ENCODE results near the gene FOXN3.

FOXN3 gene

GRCh38 chr14:89330236-89331002 is 86.6 kb downstream of the FOXN3 start:
- no peak for DNase-seq

DNA sequence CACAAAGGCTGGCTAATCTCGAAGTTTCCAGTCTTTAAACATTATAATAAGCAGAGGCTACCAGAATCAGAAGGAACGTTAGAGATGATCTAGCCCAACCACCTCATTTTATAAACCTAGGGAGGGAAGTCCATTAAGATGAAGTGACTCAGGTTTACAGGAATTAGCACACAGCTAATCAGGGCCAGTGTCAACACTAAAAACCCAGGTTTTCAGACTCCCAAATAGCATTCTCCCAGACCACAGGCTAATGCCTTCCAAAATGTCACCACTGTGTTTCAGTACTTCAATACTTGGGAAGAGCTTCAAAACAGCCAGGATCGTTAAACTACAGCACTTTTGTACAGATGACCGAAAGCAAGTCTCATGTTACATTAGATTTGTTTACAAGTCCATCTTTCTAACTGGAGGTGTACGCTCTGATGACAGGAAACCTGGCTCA is 89.2 kb downstream of the FOXN3 start:
- DNase-seq, result peak in 1 of 2 experiments; percentile 16

GRCh38 chr14:89325959-89326358 is 91.1 kb downstream of the FOXN3 start:
- no peak for DNase-seq

- no peak for DNase-seq
These were observed 91.6 kb downstream of the FOXN3 start for GRCh38 chr14:89325299-89325883.

DNA sequence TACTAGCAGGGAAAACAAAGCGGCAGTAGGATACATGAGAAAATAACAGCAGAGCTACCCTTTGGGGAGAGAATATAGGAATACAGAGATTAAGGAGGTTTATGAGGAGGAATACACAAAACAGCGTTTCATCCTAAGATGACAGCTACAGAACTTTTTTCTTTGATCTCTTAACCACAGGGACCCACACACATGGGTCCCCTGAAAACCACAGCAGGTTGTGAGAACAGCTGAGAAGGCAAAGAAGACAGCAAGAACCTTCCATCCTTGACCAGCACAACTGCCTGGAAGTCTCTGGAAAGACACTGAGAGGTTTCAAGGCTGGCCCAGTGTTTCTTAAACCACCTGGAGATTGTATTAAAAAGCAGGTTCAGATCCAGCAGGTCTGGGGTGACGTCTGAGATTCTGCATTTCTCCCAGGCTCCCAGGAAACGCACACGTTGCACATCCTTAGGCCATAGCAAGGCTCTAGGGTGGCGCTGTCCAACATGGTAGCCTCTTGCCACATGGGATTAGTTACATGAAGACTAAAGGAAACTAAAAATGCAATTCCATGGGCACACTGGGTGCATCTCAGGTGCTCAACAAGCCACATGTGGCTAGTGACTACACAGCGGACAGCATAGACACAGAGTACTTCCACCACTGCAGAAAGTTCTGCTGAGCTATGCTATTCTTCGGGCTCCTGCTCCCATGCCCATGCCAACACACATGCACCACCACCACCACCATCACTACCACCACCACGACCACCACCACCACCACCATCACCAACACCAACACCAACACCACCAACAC is 92.3 kb downstream of the FOXN3 start:
- DNase-seq, result no peak

GRCh38 chr14:89320381-89321000 is 96.5 kb downstream of the FOXN3 start:
- no peak for DNase-seq

DNA sequence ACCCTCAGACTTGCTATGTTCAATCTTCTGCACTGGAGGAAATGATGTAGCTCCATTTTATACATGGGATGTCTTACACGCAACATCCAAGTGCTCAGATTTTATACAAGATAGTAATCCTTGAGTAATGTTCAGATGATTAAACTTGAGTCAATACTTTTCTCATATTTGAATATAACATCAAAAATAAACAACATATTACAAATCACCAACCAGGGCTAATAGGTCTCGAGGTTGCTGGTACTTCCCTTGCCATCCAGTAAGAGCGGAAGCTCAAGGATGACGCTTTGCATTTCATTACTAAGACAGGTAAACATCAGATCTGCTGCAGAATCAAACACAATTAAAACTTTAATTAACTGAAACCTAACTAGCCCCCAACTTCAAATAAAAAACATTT is 97.3 kb downstream of the FOXN3 start:
- DNase-seq, result no peak

DNA sequence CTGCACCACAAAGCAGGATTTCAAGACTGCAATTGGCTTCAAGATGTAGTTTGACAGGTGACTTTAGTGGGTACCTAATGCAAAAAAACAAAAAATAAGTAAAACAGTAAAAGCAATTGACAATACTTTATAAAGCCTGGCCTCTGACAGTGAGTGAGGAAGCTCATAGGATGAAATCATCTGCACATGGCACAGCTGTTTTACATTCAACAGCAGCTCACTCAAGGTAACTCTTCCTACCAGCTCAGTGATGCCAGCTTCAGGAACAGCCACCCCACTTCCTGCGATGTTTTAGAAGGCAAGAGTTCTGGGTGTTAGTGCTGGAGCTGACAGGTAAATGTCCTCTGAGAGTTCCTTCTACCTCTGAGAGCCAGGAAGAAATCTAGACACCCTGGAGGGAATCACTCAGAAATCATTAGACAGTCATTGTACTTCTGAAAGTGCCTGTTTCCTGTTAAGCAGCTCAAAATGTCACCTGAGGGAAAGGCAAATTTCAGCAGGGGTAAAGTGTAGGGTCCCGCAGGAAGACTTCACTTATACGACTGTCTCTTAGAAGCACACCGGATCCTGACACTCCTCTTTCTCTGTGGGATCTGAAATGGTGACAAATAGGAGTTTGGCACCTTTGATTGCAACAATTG is 99.9 kb downstream of the FOXN3 start:
- DNase-seq, result no peak

DNA sequence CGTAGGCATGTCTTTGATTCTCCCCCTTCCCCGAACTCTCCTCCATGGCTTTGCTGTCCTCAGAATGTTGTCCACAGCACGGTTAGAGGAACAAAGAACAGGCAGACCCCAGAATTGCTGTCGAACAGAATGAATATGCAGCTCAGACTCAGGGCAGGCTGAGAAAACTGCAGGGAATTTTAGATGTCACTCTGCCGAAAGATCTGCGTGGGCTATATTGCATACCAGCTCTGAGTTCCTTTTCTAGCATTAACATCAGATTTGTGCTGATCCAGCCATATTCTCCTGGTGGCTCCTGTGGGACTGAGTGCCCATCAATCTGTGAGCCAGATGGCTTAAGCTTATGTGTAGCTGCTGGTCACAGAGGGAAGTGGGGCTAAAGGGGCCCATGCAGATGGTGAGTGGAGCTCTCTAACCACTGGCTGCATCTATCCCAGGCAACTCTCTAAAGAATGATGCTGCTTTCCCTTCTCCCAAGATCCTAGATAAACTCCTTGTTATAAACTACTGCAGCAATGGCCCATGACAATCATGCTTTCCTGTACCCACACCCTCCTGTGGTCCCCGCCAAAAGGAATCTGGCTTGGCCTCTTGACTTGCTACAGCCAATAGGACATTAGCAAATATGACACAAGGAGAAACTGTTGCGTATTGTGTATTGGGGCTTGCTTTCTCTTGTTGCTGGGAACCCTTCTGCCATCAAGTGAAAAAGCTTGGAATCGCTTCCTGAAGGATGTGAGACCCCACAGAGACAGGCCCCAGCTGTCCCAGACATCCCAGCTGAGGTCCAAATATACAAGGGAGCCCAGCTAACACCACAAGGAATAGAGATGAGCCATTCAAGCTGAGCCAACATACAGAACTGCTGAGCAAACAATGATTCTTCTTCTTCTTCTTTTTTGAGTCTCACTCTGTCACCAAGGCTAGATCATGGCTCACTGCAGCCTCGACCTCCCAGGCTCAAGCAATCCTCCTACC is 101.3 kb downstream of the FOXN3 start:
- DNase-seq, result no peak

DNA sequence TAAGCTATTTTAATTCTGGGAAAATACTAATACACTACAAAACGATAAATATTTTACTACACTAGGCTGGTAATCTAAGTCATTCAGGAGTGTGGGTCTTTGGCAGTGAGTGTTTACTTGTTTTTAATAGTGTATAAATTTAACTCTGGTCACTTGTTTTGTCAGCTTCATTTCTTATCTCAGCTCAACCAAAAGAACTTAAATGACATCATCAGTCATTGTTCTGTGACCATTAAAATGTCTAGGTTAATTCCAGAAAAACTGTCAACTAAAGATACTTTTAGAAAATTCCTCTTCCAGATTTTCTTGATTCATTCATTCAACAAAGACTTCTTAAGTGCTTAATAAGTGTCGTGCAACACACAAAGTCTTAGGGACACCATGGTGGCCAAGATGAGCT is 102.8 kb downstream of the FOXN3 start:
- no peak for DNase-seq

DNA sequence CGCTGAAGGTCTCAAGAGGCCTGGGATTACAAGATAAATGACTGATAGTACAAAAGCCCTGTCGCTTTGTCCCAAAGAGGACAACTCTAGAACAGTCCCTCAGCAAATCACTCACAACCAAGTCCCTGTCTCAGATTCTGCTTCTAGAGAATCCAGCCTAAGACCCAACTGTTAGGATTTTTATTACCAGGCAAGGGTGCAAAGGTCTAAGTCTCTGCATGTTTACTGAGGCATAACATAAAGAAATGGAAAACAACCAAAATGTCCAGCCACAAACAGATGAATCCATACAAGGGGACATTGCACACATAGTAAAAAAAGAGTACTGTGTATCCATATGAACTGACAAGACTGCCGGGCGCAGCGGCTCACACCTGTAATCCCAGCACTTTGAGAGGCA is 104.1 kb downstream of the FOXN3 start:
- no peak for DNase-seq

DNA sequence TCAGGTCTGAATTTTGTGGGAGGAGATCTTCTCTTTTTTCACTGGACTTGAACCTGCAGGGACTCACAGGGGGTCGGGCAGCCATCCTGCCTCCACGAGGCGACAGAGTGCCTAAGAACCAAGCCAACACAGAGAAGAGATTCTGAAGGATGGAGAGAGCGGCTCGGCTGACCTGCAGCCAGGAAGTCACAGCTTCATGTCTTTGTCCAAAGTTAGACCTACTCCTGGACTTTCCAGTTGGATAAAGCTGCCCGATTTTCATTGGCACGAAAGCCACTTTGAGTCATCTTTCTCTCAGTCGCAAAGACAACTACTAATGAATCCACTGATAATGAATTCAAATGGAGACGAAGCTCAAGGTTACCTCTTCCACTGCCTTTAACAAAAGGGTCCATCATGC is 106.8 kb downstream of the FOXN3 start:
- no peak for DNase-seq

DNA sequence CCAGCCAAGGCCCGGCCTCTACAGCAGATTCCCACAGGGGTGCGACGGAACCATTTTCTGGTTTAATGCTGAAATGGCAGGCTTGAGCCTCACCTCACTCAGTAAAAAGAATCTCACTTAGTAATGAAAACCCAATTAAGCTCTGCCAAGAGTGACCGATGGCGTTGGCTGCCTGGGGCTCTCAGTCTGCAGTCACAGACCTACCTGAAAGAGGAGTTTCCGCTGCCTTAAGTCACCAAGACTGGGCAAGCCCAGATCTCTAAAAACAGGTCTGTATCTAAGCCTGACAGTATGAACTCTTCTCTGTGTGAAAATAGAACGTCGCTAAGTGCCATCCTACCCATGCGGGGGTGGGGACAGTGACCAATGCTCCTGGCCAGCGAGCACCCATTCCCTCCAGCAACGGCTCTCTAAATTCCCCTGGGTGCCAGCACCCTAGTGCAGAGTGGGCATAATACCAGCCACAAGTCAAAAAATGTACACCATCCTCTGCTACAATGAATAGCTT is 107.3 kb downstream of the FOXN3 start:
- no peak for DNase-seq

- no peak for DNase-seq
These were observed 108.6 kb downstream of the FOXN3 start for GRCh38 chr14:89308232-89308959.

DNA sequence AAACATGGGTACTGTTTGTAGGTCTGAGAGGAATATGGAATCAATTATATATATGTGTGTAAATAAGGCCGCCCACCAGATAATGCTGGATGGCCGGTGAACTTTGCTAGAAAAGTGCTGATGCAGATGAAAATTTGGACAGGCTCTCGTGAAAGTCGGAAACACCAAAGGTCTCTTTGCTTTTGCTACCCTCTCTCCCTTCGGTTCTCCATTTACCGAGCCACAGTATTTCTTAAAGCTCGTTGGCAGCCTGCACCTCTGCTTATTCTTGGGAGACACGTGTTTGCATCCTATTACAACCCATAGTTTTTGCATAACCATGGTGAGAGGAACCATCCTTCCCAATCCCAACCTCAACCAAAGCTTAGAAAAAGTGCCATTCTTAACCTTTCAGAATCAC is 109.6 kb downstream of the FOXN3 start:
- DNase-seq, result no peak

DNA sequence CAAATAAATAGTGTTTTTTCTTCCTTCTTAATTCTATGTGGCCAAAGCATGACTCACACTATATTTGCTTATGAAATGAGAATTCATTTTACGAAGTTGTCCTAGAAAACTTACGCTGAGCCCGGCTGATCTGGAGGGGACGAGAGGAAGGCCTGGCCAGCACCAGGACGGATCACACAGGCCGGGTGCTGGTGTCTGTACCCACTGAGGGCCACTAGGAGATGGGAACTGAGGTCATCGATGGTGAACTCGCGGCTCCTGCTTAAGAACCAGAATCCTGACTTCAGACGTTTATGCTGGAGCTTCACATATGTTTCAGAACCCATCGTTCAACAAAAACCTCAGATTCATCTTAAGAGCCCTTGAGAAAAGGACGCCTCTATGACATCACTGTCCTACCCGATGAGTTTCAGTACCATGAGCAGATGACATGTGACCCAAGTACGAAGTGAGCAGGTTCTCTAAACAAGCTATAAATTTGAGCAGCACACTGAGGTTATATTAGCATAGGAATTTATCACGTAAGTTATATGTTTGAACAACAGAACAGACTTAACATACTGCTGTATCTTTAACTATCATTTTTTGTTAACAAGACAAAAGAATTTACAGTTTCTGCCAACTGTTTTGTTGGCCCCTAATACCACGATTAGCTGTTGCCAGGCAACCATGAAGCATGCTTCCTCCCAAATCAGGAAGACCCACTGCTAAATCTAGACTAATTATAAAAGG is 111.9 kb downstream of the FOXN3 start:
- DNase-seq, result peak in 1 of 2 experiments; percentile 41

GRCh38 chr14:89304561-89304960 is 112.5 kb downstream of the FOXN3 start:
- no peak for DNase-seq

DNA sequence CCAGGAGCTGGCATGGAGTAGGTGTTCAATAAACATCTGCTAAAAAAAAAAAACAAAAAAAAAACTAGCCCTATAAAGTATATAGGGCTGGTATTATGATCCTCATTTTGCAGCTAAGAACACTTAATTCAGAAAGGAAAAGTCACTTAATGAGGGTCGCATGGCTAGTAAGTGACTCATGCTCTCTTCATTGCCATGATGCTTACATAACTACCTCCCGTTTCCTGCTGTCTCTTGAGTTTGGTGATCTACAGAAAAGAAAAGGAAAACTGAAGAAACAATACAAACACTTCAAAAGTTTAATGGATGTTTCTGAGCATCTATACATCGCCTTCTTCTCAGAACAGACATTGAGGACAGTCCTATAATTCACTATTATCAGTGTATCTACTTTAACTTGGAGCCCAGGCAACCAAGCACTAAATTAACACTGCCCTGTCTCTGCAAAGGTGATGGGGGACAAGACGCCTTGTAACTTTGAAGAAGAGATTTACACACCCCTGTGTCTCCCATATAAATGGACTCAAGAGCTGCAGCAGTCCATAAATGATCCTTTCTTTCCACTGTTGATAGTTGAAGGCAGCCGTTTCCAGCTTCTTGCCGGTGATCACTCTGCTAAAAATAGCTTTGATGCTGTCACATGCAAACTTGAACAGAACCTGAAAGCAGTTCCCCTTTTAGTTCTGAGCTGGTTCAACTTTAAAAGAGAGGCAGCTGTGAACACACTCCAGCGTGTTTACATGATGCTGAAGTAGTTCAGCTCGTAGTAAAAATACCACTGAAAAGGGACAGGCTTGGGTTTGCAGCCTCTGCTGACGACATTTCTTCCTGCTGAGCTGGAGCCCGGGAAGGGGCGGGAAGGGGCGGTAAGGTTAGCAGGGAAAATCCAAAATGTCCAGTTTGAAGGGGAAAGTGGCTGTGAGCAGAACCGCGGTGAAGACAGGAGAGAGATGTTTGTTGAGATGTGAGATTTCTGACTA is 113.3 kb downstream of the FOXN3 start:
- DNase-seq, result peak; percentile 49 to 75

Data from NCI-H2081 (cell line).